Middle frontal gyrus (tissue), 1 donor: Measurements from ENCODE around the gene SORCS2.

Experiments
- DNase-seq: peaks from one replicate; pipeline ENCODE4 v3.0.0-alpha.2; 2015; ENCODE audit warnings: low spot score; ENCODE audit errors: extremely low spot score

Gene SORCS2

DNA sequence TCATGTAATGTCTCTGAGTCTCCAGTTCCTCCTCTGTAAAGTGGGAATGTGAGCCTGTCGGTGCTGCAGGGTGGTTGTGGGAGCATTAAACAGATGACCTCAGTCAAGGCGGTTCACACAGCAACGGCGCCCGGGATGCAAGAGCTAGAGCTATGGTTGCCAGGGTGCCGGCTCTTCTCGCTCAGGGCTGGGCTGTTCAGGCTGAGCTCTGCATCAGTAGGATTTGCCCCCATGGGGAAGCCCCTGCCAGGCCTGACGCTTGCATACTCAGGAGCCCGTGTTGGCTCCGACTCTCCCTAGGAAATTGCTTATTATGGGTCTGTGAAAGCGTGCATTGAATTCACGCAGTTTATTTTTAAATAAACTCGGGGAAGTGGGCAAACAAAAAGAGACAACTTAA lies 175.1 kb downstream of the SORCS2 start:
- no peak for DNase-seq

DNA sequence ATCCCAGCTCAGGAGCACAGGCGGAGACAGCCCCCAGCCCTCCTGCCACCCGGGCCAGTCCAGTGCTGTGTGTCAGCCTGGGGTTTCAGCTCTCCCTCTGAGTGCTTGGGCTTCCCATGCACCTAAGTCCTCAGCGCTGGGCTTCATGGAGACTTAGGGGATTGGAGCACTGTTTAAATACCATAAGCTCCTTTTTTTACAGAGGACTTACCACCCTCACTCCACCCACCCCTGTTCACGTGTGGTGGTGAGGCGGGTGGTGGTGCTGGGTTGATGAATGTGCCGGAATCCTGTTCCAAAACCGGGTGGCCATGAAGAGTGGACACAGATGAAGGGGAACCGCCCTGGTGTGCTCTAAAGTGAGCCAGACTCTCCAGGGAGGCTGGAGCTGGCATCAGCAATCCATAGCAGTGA lies 175.5 kb downstream of the SORCS2 start:
- DNase-seq = no peak

DNA sequence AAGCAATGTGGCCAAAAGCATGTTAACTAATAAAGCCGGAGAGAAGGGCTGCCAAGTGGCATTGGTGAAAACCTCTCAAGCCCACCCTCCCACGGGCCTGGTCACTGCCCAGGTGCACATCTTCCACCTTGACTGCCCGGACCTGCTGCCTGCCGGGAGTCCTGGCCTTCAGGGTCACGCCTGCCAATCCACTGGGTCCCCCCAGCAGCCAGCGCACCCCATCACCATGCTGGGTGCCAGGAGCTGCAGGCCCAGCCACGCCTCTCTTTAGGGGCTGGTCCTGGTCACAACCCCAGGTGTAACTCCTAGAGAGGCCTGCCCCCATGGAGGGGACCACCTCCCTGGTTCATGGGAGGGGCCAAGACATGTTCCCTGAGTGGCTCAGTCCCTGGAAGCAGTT lies 176.0 kb downstream of the SORCS2 start:
- DNase-seq = no peak

DNA sequence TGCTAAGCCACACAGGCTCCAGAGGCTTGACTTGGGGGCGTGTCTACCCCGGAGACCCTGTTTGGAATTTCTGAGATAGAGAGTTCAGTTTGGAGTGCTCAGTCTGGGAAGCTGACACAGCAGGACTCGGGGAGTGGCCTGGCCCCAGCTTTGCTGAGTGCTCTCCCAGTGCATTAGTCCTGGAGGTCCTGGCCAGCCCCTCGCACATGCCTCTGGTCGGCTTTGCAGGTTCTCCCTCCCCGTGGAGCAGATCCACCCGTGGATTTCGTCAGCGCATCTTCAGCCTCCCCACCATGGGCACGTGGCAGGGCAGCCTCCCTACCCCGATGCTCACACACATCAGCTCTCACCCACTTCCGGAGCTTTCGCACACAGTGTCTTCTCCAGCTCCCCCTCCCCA lies 177.2 kb downstream of the SORCS2 start:
- DNase-seq = no peak

DNA sequence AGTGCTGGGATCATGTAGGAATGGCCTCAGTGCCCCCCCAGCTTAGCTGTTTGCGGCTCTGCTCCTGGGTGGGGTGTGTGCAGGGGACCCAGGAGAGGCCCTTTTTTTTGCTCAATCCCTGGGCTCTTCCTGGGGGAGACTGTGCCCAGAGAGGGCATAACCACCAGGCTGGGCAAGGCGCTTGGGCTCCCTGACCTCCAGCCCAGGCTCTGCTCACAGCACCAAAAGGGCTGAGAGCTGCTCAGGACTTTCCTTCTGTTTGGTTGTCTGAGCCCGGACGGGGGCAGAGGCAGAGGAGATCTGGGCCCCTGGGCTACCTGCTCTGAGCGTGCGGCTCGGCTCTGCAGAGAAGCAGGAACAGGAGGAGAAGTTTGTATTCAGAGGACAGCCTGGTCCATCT lies 177.7 kb downstream of the SORCS2 start:
- no peak for DNase-seq

DNA sequence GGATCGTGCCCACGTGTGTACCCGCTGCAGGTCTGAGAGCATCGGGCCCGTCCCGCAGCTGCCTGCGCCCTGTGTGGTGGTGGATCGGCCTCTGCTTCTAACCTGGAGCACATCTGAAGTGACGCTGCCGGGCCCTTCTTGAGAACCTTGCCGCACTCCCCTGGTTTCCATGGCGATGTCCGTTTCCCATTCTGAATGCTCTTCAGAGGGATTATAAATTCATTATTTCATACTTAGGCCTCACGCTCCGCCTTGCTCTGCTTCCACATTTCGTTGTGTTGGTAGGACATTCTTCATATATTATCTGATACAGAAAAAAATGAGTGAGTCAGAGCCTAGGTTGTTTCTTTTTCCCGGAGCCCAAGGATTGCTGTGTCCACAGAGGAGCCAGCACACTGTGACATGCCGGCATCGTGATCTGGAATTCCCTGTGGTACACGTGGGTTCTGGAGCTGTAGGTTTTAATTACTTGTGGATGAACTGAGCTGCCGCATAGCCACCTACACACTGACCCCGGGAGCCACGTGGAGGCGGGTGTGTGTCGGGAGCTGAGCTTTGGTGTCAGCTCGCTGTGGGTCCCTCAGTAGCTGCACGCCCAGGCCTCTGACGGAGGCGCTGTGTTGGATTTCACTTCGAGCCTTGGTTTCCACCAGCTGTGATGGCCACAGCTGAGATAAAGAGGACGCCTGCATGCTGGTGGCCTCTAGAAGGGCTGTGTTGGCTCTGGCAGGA lies 179.0 kb downstream of the SORCS2 start:
- DNase-seq = no peak

DNA sequence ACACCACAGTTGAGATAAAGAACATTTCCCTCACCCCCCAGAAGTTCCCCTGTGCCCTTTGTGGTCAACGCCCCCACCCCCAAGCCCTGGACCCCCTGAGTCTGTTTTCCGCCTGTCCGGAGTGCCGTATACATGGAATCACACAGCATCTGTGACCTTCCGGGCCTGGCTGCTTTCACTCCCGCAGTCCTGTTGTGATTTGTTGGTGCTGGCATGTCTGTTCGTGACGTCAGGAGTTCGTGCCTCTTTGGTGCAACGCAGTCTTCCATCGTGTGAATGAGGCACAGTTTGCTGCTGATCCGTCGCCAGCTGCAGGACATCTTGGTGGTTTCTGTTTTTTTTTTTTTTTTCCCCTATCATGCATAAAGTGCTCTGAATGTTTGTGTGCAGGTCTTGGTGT lies 180.3 kb downstream of the SORCS2 start:
- no peak for DNase-seq

DNA sequence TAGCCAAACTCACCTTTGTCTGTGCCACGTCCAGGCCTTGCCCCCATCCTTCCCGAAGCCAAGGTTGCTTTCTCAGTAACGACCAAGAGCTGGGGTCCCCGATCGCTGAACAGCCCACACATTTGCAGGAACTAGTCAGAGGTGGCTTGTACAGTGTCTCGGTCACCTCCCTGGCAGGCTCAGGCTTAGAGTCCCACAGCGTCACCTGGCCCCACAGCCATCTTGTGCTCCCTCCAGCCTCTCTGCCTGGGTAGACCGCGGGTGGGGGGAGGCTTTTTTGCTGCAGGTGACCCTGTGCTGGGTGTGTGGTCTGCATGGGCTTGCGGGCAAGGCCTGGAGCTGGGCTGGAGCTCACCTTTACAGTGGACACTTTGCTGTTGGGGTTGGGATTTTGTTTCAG lies 182.2 kb downstream of the SORCS2 start:
- no peak for DNase-seq

DNA sequence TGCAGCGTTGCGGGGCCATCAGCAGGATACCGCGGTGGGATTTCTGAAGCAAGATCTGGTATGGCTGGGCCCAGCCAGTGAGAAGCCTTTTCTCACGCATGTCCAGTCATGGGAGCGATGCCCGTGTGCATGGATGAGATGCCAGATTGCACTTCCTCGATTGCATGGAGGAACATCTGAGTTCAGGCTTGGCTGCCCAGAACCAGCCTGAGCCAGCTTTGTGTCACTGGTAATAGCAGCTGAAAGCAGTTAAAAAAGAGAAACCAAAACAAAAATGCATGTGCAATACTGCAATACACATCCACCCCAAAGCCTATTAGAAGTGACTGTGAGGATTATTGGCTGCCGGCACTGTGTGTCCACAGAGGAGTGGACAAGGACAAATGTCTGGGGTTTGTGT lies 183.1 kb downstream of the SORCS2 start:
- DNase-seq = no peak

DNA sequence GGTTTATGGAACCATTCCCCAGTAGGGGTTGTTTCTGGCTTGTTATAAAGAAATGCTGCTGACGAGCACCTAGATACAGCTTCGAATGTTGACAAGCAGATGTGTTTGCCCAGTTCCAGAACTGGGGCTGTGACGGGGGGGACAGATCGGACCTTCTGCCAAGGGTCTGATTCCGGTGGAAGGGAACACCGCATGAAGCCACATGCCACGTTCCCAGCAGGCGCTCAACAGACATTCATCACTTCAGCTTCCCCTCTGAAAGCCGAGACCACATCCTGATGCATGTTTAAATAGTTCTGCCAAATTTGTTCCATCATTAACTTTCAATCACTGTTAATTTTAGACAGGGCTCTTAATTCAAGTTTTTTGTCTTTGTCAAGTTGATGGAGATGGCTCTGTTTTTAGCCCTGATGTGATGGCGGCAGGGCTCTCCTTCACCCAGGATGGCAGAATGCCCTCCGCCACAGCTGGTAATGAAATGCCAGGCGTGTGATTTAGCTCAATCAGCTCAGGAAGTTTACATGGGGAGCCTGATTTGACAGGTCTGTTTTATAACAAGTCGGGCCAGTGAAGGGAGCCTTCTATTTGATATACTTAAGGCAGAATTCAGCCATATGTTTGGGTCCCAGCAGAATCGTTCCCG lies 185.0 kb downstream of the SORCS2 start:
- no peak for DNase-seq

DNA sequence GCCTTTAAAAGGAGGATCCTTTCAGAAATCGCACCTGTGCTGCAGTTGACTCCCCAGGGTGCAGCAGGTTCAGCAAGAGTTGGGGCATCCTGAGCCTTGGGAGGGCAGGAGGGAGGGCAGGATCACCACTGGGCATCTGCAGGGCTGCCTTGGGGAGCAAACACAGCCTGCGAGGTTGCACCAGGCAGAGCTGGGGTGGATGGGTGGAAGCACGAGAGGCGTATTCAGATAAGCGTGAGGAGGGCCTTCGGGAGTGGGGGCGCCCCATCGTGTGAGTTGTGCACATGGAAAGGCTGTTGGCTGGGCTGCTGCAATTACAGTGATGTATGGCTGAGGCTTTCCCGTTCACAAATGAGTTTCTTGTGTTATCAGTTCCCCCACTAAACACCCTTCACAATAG lies 186.8 kb downstream of the SORCS2 start:
- no peak for DNase-seq

DNA sequence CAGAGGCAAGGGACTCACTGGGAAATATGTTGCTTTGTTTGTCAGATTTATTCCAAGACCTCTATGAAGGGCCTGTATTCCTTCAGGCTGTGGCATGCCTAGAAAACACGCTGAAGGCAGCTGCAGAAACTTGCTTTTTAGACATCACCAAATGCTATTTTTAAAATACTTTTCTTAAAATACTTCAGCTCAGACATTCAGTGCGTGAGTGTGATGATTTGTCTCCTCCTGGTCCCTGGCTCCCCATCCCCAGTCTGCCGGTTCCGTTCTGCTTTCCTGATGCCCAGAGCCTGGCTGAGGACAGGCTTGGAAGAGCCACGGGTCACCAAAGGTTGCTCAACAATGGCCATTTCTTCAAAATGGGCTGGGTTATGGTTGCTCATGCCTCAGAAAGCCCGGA lies 187.4 kb downstream of the SORCS2 start:
- DNase-seq = no peak

DNA sequence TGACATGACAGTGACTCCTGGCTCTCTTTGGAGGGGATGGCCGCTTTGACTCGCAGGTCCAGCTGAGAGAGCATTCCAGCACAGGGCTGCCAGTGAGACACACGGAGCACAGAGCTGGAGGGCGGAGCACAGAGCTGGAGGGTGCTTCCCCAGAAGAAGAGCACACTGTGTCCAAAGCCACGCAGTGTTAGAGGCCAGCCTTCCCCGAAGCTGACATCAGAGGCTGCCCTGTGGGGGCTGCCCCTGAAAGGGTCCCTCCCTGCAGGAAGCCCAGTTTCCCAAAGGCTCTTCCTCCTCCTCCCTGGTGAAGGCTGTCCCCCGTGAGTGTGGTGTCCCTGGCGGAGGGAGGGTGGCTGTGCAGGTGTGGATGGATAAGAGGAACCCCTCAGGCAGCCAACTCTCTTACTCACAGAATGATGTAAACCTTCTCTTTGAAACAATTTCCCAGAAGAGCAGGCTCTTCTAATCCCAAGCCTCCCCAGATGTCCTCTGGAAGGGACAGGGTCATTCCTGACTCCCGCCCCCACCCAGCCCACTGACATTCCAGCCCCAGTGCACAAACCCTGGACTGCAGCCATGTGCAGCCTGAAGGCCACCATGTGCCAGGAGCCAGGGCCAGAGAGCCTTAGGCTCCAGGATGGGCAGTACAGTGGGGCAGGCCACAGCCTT lies 189.0 kb downstream of the SORCS2 start:
- DNase-seq = no peak

DNA sequence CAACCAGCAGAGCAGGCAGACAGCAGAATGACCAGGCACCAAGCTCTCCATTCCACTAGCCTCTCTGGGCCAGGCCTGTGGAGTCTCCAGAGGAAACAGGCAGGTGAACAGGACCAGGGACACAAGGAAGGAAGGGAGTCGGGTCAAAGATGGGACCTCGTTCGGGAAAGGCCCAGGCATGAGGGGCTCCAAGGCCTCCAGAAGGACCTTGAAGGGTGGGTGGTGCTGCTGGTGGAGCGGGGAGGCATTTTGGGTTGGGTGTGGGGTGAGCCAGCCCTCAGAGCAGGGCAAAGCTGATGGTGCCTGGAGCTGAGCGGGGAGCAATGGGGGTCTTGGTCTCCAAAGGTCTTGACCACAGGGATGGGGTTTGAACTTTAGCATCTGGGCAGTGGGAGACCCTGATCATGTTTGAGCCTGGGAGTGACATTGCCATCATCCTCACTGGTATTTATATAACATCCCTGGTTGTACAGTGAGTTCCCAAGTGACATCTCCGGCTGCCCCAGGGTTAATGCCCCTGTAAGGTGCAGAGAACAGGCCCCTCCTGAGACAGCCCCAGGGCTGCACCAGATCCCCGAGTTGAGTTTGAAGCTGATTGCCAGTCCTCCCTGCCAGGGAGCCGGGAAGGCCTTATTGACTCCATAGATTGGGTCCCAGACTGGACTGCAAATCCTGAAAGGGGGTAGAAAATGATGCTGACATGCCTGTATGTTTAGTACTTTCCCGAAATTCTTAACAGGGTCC lies 189.7 kb downstream of the SORCS2 start:
- no peak for DNase-seq

DNA sequence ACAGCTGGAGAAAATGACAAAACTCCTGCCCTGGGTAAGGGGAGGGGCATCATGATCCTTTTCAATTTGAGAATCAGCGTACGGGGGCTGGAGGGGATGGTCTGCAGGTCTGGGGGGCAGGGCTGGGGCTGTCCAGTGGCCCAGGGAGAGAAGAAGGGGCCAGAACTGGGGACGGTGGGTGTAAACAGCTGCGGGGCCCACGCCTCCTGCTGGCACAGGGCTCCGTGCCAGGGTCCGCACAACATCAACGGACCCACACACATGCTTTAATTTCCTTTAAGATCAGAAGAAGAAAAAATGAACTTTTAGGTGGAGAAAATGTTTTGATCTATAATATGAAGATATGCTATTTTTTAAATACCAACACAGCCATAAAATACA lies 190.3 kb downstream of the SORCS2 start:
- DNase-seq = no peak

DNA sequence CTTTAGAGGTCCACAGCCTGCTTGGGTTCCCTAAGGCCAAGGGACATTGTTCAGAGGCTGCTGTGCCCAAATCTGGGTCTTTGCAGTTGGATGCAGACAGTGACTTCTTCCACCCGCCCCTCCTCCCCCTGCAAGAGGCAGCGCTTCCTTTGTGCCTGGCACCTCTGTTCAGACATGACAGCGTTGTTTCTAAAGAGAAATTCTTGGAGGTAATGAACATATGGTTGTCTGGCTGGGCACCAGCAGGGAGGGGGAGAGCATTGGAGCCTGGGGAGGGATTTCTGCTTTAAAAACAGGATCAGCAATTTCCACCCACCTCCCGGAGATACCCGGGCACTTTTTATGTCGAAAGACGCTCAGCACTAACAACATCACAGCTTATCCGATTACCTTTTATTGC lies 190.9 kb downstream of the SORCS2 start:
- DNase-seq = no peak

DNA sequence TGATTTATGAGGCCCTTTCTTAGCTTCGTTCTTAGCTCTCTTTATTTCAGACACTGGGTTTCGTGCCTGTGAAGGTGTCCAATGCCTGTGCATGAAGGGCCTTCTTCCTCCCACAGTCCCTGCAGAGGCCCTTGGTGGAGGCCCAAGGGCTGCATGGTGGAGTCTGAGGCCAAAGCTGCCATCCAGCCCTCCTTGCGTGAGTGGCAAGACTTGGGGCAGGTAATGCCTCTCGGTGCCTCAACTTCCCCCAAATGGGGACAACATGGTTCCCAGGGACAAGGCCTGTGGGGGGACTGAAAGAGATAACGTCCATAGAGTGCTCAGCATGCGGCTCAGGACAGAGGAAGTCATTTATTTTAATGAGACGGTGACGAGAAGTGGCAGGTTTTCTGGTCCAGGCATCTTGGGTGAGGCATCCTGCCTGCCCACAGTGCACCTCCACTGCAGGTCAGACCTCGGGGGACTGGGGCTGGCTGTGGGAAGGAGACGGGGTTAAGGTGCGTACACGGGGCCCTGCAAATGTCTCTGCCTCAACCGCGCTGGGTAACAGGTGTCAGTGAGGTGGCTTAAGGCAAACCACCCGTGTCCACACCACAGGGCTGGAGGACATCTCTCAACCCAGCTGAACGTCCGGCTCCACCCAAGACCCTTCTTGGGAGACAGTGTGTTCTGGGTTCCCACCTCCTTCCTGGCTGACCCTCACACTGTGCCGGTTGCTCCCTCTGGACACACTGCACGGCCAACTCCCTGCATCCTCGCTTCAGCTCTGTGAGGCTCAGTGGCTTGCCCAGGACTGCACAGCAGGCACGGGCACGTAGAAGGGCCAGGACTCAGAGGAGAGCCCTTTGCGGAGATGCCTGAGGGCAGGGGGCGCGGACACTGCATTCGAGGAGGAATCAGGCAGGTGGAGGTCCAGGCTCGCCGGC lies 191.9 kb downstream of the SORCS2 start:
- DNase-seq = no peak

DNA sequence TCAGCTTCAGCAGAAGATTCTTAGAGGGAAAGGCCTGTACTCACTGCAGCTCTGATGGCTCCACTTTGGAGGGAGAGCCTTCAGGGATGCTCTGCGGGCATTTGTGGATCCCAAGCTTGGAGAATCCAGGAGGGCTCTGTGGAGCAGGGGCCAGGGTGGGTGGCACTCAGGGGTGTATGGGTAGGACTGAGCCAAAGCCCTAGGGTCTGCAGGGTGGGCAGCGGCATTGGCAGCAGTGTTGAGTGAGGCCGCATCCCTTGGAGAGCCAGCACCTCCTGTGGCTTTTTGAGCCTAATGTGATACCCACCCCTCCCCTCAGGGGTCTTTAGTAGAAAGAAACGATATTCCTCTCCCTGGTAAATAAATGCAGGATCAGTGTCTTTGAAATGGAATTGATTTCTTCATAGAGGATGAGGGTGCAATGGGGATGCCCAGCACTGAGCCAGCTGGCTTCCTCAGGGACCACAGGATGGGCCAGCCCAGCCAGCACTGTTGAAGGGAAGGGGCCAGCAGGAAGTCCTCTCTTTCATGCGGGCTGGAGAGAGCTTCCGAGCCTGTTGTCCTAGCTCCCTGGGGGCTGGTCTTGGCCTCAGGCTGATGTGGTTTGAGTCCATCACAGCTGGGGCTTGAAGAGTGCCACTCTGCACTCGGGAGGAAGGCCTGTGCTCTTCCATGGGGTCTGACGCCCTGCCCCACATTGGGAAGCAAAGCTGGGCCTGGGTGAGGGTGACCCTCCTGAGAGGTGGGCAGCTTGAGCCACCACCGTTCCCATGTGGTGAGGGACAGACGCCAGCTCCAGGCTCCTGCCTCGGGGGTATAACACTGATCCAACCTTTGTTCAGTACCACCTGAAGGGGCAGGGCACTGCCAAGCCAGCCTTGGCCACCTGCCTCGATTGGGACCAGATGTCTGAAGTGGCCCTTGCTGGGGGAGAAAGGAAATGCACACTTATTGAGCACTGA lies 192.9 kb downstream of the SORCS2 start:
- DNase-seq = no peak

DNA sequence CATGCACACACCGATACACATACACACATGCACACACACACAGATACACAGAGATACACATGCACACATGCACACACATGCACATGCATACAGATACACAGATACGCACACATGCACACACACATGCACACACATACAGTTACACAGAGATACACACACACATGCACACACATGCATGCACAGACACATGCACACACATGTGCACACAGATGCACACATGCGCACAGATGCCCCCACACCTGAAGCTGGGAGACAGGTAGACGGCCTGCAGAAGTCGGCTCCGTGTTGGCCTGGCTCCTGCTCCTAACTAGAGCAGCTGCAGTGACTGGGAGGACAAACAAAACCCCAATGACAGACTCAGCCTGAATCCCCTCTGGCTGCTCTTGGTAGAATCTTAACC lies 195.6 kb downstream of the SORCS2 start:
- DNase-seq = no peak

DNA sequence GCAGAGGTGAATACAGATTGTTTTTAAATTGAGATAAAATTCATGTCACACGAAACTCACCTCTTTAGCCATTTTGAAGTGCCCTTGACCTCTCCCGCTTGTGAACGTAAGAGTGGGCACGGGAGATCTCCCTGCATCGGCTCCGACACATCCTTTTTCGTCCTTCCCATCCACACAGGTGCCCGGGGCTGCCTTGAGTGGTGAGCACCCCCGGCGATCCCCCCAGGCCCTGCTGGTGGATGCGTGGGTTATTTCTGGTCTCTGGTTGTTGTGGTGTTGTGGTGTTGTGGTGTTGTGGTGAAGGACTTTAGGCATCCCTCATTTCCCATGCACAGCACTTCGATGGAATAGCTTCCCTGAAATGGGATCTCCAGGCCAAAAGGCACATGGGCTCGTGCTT lies 196.3 kb downstream of the SORCS2 start:
- no peak for DNase-seq
